HG03442 (cell line): ENCODE results near the gene DND1.
A peak's percentile ranks its signal among the peaks of the same experiment; 100 is the strongest.
"Not testable (repeated sequence)": the region's sequence is repeated elsewhere in the genome, so short reads cannot be mapped to it uniquely, and the experiment has no call there.

Experiments used
- ATAC-seq: cut with Tn5 transposase; IDR thresholded peaks from one replicate; pipeline ENCODE4 v1.9.1; 2021; ENCODE audit warnings: mild to moderate bottlenecking, moderate library complexity; ENCODE audit not compliant: unreplicated experiment

DND1 gene

DNA sequence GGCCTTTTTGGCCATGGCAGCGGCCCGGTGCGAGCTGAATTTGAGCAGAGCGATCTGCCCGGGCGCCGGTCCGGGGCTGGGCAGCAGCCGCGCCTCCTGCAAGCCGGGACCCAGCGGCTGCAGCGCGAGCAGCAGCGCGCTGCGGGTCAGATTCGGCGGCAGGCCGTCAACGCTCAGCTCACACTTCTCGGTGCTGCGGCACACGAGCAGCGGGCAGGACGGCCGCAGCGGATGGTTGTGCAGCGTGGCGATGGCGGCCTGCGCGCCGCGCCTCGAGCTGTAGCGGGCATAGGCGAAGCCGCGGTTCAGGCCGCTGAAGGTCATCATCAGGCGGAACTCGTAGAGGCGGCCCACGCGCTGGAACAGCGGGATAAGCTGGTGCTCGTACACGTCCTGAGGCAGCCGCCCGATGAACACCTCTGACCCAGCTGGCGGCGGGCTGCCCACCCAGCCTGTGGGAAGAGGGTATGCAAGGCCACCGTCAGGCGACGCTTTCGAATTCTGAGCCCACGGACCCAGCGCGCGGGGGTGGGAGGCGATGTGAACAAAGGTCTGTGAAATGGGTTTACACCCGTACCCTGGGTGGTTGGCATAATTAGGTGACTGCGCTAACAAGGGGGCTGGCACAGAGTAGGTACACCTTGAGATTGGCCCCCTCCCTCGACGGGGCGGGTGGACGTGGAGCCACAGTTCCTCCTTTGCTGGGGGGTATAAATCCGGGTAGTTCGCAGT, 755 bp downstream of the DND1 start:
- no peak for ATAC-seq

DNA sequence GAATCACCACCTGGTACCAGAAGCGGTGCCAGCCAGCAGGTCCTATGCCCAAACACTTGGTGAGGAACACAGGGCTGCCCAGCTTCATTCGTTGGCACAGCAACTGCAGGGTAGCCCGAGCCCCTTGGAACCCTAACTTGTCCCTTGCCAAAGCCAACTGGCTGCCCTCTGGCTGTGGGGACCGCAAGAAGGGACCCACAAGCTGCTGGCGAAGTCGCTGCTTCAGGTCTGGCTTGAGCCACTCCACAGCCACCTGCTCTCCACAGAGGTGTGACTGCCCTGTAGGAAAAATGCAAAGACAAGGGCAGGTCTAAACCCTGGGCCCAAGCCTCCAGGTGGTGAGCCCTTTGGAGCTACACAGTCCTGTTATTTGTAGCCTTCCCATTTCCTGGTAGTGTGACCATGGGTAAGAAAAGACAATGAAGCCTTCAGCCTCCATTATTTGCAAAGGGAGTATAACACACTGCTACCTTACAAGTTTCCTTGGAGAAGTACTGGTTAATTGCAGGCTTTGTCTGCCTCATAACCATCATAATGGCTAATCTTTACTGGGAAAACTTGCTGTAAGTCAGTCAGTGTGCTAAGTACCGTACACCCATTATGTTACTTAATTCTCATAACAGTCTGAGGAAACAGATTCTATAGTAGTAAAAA, 1.8 kb downstream of the DND1 start:
- no peak for ATAC-seq

DNA sequence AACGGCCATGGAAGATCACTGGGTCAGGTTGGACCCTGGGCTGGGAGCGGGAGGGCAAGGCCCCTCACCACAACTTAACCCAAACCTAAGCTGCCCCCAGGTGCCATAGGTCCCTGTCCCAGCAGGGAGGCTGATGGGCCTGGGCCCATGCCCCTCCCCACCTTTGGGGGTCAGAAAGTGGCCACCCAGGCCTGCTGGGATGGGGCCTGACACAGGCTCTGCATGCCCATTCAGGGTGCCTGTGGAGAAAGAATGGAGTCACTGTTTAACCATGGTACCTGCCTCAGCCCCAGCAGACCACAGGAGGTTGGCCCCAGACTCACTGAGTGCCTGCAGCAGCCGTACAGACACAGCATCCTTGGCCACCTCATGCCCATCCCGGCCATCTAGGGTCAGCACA, 2.3 kb downstream of the DND1 start:
- ATAC-seq: not testable (repeated sequence)

DNA sequence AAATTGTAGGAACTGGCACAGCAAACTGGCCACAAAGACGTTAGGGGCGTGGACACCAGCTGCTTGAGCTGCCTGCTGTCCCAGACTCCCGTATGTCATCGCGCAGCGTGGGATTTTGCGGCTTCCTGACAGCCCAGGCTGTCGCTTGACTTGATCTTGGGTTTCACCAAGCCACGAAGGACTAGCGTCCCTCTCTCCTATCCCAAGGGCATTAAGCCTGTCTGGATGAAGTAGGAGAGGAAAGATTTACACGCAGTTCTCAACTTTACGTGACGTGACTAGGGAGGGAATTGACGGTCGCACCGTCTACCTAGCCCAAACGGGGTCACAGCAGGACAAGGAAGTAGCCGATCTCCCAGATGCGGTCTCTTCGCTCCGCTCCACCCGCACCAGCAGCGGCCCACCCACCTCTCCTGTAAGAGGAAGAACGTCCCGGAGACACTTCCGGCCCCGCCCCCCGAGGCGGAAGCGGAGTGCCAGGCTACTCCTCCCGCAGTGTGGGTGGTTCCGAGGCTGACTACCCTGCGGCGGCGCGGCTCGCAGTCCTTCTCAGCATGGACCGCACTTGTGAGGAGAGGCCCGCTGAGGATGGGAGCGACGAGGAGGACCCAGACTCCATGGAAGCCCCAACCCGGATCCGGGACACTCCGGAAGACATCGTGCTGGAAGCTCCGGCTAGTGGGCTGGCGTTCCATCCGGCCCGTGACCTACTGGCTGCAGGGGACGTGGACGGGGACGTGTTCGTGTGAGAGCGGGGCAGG, 8.8 kb downstream of the DND1 start, which contains the start of gene WDR55:
Gene WDR55 (plus strand): TSS at position 546 of the 761 bp plus-strand sequence. CDS start 9 bp downstream, at position 555.
- peak; percentile 96 for ATAC-seq

DNA sequence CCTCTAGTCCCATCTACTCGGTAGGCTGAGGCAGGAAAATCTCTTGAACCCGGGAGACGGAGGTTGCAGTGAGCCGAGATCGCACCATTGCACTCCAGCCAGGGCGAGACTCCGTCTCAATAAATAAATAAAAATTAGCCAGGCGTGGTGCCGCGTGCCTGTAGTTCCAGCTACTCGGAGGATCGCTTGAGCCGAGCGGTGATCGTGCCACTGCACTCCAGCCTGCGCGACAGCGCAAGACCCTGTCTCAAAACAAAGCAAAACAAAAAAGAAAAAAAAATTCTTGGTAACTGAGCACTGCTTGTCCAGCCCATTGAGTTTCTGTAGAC, 9.4 kb downstream of the DND1 start:
- no peak for ATAC-seq

DNA sequence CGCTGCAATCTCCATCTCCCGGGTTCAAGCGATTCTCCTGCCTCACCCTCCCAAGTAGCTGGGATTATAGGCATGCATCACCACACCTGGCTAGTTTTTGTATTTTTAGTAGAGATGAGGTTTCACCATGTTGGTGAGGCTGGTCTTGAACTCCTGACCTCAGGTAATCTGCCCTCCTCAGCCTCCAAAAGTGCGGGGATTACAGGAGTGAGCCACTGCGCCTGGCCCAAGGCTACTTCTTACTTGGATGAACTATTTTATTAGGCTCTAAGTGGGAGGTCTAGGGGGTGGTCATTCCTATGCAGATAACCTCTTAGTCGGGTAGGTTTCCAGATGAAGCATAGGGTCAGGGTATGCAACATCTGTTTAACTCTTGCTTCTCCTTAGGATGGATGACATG, 13.0 kb downstream of the DND1 start:
- not testable (repeated sequence) for ATAC-seq

DNA sequence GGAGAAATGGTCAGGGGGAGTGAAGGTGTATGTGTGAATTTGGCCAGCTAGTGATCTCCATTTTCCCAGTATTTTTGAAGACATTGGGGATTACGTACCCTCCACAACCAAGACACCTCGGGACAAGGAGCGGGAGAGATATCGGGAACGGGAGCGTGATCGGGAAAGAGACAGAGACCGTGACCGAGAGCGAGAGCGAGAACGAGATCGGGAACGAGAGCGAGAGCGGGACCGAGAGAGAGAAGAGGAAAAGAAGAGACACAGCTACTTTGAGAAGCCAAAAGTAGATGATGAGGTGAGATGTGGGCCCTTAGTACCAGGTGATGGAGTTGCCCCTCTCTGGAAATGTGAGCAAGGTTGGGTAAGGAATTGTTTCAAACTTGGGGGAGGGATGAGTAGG, 14.5 kb downstream of the DND1 start:
- no peak for ATAC-seq

DNA sequence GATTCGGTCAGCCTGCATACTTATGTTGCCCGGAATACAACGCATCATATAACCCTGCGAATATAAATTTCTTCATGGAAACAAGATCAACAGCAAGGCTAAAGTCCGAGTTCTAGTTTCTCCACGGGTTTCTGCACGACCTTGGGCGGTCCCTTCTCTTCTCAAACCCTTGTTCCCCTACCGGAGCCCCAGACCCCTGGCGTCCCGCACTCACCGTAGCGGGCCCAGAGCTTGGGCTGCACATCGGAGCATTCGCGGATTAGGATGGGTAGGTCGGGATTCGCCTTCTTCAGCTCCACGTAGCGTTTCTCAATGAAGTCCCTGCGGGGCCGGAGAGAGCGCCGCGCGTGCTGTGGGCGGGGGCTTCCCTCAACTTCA, 26.3 kb downstream of the DND1 start:
- ATAC-seq: no peak

DNA sequence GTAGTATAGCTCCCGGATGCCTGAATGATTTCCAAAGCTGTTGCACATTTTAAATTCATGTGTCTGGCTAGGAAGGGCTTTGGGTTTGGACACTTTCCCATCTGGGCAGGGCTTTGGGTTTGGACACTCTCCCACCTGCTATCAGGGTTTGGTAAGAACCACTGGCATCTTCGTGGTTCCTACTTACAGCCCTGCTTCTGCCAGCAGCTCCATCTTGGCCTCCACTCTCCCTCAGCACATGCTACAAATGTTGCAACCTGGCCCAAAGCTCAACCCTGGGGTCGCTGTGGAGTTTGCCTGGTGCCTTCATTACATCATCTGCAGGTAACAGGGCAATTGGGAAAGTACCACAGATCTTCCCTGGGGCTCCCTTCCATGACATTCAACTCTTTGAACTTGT, 30.7 kb downstream of the DND1 start:
- ATAC-seq: no peak

DNA sequence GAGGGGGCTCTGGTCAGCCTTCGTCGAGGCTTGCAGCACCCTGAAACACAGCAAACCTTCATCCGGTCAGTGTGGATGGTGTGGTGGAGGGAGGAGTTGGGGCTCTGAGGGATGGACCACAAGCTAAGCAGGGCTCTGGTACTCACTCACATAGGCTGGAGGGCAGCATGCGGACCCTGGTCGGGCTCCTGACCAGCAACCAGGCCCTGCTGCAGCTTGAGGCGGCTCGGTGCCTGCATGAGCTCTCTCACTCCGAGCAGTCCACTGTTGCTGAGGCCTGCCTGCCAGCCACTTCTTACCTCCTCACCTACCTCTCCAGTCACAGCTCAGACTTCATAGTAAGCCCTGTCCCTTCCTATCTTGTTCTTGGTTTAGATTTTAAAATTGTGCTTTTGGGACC, 31.7 kb downstream of the DND1 start:
- no peak for ATAC-seq

DNA sequence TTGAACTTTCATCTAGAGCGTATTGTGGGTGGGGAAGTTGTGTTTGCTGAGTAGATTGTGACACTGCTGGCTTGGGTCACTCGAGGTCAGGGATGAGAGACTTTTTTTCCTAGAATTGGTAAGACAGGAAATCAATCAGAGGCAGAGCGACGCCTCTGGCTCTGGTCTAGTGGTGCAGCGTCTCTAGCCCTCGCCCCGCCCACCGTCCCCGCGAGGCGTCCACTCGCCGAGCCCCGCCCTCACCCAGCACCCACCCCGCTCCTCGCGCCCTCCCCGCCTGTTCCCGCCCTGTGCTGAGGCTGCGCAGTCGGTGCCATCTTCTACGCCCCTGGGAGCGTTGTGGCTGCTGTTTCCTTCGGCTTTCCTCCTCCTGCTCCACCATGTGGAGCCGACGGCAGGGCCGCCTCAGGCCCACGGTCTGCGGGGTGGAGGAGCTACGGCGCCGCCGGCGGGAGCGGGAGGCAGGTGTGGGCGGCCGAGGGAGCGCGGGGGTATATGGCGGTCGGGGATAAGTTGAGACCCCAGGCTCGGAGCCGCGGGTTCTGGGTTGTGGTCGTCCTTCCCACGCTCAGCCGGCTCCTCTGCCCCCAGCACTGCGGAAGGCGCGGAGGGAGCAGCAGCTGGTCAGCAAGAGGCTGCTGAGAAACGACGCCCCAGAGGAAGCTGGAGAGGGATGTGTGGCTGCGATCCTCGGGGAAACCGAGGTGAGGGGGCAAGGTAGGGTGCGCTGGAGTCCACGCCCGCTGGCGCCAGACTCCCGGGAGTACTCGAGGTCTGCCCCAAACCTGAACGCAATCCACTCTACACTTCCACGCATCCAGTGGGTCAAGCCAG, 34.0 kb downstream of the DND1 start, which contains the start of gene TMCO6:
Gene TMCO6 (plus strand): TSS at position 304 of the 834 bp plus-strand sequence. CDS start 77 bp downstream, at position 381.
- ATAC-seq: peak; percentile 92

DNA sequence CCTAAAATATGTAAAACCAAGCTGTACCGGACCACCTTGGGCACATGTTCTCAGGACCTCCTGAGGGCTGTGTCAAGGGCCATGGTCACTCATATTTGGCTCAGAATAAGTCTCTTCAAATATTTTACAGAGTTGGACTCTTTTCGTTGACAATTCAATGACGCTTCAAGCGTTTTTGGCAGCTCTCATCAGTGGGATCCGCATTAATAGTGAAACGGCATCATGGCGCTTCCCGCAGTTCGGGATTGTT, 34.6 kb downstream of the DND1 start:
- not testable (repeated sequence) for ATAC-seq

DNA sequence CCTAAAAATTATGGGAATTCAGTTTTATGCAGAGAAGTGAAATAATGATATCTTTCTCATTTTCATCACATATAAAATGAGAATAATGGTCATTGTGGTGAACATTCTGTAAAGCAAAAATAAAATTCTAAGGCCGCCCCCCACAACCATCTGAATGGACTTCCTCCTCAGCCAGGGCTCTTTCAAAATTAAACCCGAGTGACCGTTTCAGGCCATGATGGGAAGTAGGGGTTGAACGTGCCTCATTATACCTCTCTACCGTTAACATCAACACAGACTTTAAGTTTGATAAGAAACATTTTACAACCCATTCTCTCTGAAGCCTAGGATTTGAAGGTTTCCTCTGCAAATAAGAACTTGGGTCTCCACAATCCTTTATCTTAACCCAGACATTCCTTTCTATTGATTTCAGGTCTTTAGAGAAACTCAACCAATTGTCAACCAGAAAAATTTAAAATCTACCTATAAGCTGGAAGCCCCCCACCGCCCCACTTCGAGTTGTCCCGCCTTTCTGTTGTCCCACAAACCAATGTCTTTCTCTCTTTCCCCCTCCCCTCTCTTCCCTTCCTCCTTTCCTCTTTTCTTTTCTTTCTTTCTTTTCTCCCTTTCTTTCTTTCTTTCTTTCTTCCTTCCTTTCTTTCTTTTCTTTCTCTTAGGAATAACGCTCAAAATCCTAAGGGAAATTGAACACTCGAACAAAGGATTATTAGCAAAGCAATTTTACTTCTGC, 35.8 kb downstream of the DND1 start:
- ATAC-seq: no peak

DNA sequence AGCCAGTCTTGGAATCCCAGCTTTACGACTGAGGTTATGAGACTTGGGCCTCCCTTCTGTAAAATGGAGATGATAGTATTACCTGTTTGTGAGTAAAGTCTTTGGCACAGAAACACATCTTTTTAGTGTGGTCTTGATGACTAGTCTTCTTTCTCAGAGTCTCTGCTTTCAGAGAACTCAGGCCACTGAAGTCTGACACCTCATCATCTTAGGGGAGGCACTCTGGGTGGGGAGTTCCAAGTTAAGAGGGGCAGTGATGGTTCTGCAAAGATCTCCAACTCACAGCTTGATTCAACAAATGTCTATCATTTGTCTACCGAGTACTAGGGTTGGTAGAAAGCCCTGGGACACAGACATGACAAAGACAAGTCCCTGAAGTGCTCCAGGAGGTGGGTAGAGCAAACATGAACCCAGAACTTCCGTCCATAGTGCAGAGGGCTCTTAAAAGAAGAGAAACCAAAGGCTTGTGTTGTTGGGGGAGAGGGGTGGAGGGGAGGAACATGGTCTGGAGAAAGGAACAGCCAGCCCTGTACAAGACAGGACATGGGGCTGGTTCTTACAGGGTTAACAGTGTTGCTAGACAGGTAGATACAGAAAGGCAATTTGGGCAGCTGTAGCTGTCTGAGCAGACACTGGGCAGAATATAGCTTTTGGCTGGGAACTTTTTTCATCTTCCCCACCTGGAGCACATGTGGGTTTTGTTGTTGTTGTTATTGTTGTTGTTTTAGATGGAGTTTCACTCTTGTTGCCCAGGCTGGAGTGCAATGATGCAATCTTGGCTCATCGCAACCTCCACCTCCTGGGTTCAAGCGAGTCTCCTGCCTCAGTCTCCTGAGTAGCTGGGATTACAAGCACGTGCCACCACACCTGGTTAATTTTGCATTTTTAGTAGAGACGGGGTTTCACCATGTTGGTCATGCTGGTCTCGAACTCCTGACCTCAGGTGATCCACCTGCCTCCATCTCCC, 37.8 kb downstream of the DND1 start:
- ATAC-seq: no peak

DNA sequence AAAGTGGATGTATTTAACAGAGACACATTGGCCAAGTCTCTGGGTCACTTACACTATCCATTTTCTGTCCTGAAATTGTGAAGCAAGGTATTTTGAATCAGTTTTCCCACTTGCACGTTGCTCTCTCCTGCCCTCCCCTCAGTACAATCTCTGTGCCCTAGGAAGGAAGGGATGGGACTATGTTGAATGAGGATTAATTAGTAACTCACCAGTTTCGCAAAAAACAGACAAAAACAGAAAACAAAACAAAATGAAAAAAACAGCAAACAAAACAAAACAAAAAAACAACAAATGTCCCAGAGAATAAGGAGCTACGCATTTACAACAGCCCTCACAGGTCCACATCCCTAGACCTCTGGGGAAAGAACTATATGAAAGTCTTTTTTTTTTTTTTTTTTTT, 39.3 kb downstream of the DND1 start:
- ATAC-seq: no peak

DNA sequence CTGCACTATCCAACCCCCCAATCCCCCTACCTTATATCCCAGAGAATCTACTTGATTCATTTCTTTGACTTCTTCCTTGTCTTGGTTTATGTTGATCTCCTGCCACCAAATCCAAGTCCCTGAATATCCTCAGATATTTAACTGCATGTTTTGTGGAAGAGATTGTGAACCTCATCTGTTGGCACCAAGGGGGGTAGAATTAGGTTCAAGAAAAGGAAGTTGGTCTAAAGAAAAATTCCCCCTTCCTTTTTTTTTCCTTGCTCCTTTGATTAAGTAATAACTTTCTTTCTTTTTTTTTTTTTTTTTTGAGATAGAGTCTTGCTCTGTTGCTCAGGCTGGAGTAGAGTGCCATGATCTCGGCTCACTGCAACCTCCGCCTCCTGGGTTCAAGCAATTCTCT, 39.9 kb downstream of the DND1 start:
- no peak for ATAC-seq

DNA sequence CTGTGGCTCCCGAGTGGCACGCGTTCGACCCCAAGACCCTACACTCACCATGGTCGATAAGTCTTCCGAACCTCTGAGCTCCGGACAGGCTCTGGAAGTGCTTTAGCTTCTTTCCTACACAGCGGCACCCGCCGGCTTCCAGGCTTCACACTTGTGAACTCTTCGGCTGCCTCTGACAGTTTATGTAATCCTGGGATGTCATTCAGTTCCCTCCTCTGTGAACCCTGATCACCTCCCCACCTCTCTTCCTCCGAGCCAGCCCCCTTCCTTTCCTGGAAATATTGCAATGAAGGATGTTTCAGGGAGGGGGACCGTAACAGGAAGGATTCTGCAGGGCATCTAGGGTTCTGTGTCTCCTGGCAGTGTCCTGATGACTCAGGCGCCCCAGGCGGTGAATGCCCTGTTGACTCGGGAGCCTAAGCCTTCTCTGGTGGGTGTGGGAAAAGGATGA, 40.3 kb downstream of the DND1 start, which contains the start of gene CD14:
Gene CD14 (minus strand): TSS at position 155 of the 451 bp plus-strand sequence. CDS start 104 bp downstream, at position 51.
- no peak for ATAC-seq

DNA sequence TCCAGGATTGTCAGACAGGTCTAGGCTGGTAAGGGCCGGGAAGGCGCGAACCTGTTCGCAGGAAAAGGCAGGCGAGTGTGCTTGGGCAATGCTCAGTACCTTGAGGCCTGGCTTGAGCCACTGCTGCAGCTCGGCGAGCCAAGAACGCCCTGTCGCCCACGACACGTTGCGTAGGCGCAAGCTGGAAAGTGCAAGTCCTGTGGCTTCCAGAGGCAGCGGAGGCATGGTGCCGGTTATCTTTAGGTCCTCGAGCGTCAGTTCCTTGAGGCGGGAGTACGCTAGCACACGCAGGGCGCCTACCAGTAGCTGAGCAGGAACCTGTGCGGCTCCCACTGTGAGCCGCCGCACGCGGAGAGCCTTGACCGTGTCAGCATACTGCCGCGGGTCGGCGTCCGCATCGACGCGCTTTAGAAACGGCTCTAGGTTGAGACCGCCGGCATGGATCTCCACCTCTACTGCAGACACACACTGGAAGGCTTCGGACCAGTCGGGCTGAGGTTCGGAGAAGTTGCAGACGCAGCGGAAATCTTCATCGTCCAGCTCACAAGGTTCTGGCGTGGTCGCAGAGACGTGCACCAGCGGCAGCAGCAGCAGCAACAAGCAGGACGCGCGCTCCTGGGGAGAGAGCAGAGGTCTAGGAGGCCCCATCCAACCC, 40.9 kb downstream of the DND1 start:
- ATAC-seq: peak; percentile 56
